Measurements from ENCODE around the gene MFAP3. TPM values are rescaled to one million over a fixed set of nuclear protein-coding genes. Genes with fewer than 3 reads are reported as not detected.

MFAP3 gene
- total and polyA plus RNA-seq, 2 of the 13 experiments (the other 11 are each of a cell fraction or from before 2014, with no cell fraction given): 12.1 to 28.3 TPM

- no peak overlapping the region for H3K27ac ChIP-seq (ENCODE audit: extremely low read length, insufficient read depth, low read length)
- ATAC-seq (no peak), FAIRE-seq (no peak), DNase-seq (ENCODE audit: low spot score) (no peak)
- TF ChIP-seq CEBPB (IDR thresholded peaks at IDR 0.05; ENCODE audit: borderline replicate concordance, low read depth, low read length) (peak; percentile 45; the same call in 1 of the 2 replicates), MXD3 (CRISPR knock-in tag; IDR thresholded peaks at IDR 0.05) (no peak)
- H3K9me3 ChIP-seq (ENCODE audit: low read length): no peaks in the 10 kb centered on the region
- no peaks in the 10 kb centered on the region for H4K20me1 ChIP-seq (ENCODE audit: insufficient read depth, low read length)
- no peak overlapping the region for H2AFZ ChIP-seq (ENCODE audit: low read length)
- H3K4me1 ChIP-seq (ENCODE audit: insufficient read depth, low read length): peaks cover 9% of the 10 kb centered on the region; the same call in 1 of the 2 replicates
- no peaks in the 10 kb centered on the region for H3K79me2 ChIP-seq (ENCODE audit: insufficient read depth, low read length)
- intact Hi-C loops (cut with micrococcal nuclease; ENCODE audit: unreplicated experiment): no loop called here
- no peak overlapping the region for H3K9ac ChIP-seq (ENCODE audit: insufficient read depth, low read depth, low read length)
- no peaks in the 10 kb centered on the region; a peak in 1 of 5 replicates for H3K27me3 ChIP-seq (ENCODE audit: control insufficient read depth in 1 of 2, insufficient read depth in 2 of 2, low read length in 2 of 2)
- H3K36me3 ChIP-seq (replicated peaks in 1 of 2; ENCODE audit: control insufficient read depth in 1 of 2, insufficient read depth in 2 of 2, low read length in 2 of 2): no peaks in the 10 kb centered on the region
- H3K4me2 ChIP-seq (ENCODE audit: low read depth, low read length): no peak overlapping the region
- POLR2A ChIA-PET: no interaction called here
- CTCF ChIA-PET (ENCODE audit: low intra/inter-chr PET ratio, low total read pairs): no interaction called here
- in situ Hi-C loops (cut with HindIII; ENCODE audit: extremely low pct_ligation_motif_present, low pct_unique_long_range_greater_than_20kb): loop anchor here (25.0 kb wide), 1 partner anchor 549 kb away; no protein-coding TSS in a partner anchor
- H3K4me3 ChIP-seq (replicated peaks in 1 of 3; ENCODE audit: insufficient read depth in 1 of 3, low read depth in 2 of 3, low read length in 3 of 3): no peak overlapping the region
- no TSS peak for BruUV-seq (replicated peaks)
These were observed 24.6 kb downstream of the MFAP3 start for GRCh38 chr5:154063372-154063771.

- ChIA-PET CTCF (ENCODE audit: low intra/inter-chr PET ratio, low total read pairs) (no interaction called here), POLR2A (no interaction called here)
- Histone ChIP-seq H3K4me3 (replicated peaks in 1 of 3; ENCODE audit: insufficient read depth in 1 of 3, low read depth in 2 of 3, low read length in 3 of 3) (no peak overlapping the region), H4K20me1 (ENCODE audit: insufficient read depth, low read length) (no peaks in the 10 kb centered on the region), H3K9ac (ENCODE audit: insufficient read depth, low read depth, low read length) (no peak overlapping the region), H3K36me3 (replicated peaks in 1 of 2; ENCODE audit: control insufficient read depth in 1 of 2, insufficient read depth in 2 of 2, low read length in 2 of 2) (no peaks in the 10 kb centered on the region), H3K9me3 (ENCODE audit: low read length) (no peaks in the 10 kb centered on the region), H3K79me2 (ENCODE audit: insufficient read depth, low read length) (no peaks in the 10 kb centered on the region), H3K27me3 (ENCODE audit: control insufficient read depth in 1 of 2, insufficient read depth in 2 of 2, low read length in 2 of 2) (no peaks in the 10 kb centered on the region; a peak in 1 of 5 replicates), H3K4me2 (ENCODE audit: low read depth, low read length) (no peak overlapping the region), H3K4me1 (ENCODE audit: insufficient read depth, low read length) (peaks cover 7% of the 10 kb centered on the region; the same call in 1 of the 2 replicates), H2AFZ (ENCODE audit: low read length) (no peak overlapping the region), H3K27ac (ENCODE audit: extremely low read length, insufficient read depth, low read length) (no peak overlapping the region)
- no TSS peak for BruUV-seq (replicated peaks)
- TF ChIP-seq CSRNP2 (CRISPR knock-in tag; conservative IDR thresholded peaks at IDR 0.05; ENCODE audit: low read depth): no peak
- no peak for TF ChIP-seq TRIM22 (IDR thresholded peaks at IDR 0.05)
- no peak for TF ChIP-seq ZNF670 (CRISPR knock-in tag; IDR thresholded peaks at IDR 0.05; ENCODE audit: borderline replicate concordance)
- TF ChIP-seq ZNF605 (CRISPR knock-in tag; IDR thresholded peaks at IDR 0.05): no peak
- TF ChIP-seq ATF3 (CRISPR knock-in tag; IDR thresholded peaks at IDR 0.05): no peak
- no peak for TF ChIP-seq TCF12 (IDR thresholded peaks at IDR 0.05)
- TF ChIP-seq TCF12 (CRISPR knock-in tag; IDR thresholded peaks at IDR 0.05): no peak
- no peak for TF ChIP-seq SP5 (CRISPR knock-in tag; IDR thresholded peaks at IDR 0.05; ENCODE audit: borderline replicate concordance, low read depth)
- ATAC-seq (no peak), FAIRE-seq (no peak), DNase-seq (ENCODE audit: low spot score) (no peak)
- intact Hi-C loops (cut with micrococcal nuclease; ENCODE audit: unreplicated experiment) (no loop called here), in situ Hi-C loops (cut with HindIII; ENCODE audit: extremely low pct_ligation_motif_present, low pct_unique_long_range_greater_than_20kb) (loop anchor here (25.0 kb wide), 1 partner anchor 546 kb away; no protein-coding TSS in a partner anchor)
These were observed 27.2 kb downstream of the MFAP3 start for GRCh38 chr5:154065971-154066370.
